GM18868 (cell line): ENCODE results near the gene ARMC10.
"Not testable (repeated sequence)": the region's sequence is repeated elsewhere in the genome, so short reads cannot be mapped to it uniquely, and the experiment has no call there.

Source experiments
- ATAC-seq: cut with Tn5 transposase; IDR thresholded peaks from one replicate; pipeline ENCODE4 v1.9.1; 2021; ENCODE audit warnings: mild to moderate bottlenecking, moderate library complexity; ENCODE audit not compliant: unreplicated experiment

ARMC10 gene

GRCh38 chr7:103077318-103077717, 2.4 kb downstream of the ARMC10 start:
- ATAC-seq, result no peak

DNA sequence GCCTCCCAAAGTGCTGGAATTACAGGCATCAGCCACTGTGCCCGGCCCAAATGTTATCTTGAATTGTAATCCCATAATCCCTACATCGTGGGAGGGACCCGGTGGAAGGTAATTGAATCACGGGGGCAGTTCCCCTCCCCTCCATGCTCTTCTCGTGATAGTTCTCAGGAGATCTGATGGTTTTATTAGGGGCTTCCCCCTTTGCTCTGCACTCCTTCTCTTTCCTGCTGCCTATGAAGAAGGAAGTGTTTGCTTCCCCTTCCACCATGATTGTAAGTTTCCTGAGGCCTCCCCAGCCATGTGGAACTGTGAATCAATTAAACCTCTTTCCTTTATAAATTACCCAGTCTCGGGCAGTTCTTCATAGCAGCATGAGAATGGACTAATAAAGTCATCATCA, 3.3 kb downstream of the ARMC10 start:
- not testable (repeated sequence) for ATAC-seq

DNA sequence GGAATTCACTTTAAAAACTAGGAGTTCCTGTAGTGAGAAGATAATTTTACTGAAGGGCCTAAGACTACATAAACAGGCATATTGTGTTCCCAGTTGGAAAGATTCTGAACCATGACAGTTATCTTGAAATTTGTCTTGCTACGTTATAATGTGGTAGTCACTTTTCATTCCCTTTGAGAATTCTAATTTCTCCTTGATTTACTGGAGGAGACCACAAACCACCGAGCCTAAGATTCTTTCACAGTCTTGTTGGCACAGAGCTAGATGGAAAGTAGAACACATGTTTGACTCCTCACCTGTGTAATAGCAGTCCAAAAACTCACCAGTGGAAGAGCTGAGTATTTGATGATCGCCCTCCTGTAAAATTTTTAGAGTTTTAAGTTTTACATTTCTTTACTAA, 4.9 kb downstream of the ARMC10 start:
- ATAC-seq, result no peak

DNA sequence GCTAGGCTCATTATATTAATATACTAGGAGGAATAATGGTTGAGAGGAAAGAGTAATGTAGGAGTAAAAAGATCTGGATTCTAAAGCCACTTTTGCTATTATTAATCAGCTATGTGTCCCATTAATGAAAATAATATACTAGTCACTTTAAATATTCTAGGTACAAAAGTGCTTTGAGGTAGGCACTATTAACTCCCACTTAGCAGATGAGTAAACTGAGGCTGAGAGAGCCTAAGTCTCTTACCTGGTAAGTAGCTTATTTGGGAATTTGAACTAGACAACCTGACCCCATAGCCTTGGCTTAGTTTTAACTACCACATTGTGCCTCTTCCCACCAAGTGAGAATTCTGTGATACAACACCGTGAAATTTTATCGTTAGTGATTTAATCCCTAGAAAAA, 6.0 kb downstream of the ARMC10 start:
- ATAC-seq, result no peak

GRCh38 chr7:103082497-103082896, 7.6 kb downstream of the ARMC10 start:
- ATAC-seq, result no peak

DNA sequence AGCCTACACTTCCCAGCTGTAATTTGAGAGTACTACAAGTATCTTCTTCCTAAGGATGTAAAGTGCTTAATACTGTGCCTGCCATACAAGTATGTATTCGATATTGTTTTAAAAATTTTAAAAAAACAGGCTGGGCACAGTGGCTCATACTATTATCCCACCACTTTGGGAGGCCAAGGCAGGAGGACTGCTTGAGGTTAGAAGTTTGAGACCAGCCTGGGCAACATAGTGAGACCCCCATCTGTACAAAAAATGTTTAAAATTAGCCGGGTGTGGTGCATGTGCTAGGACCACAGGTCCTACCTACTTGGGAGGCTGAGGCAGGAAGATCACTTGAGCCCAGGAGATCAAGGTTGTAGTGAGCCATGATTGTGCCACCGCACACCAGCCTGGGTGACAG, 8.3 kb downstream of the ARMC10 start:
- ATAC-seq, result no peak

DNA sequence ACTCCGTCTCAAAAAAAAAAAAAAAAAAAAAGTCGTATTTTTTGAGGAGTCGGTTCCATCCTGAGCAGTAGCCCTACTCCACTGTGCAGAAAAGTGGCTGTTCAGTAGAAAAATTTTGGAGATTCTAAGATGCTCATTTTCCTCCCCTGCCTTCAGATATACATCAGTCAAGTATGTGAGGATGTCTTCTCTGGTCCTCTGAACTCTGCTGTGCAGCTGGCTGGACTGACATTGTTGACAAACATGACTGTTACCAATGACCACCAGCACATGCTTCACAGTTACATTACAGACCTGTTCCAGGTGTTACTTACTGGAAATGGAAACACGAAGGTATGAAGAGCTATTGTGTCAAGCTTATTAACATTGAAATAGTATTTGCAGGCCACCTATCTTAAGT, 17.4 kb downstream of the ARMC10 start:
- not testable (repeated sequence) for ATAC-seq

GRCh38 chr7:103093429-103093828, 18.5 kb downstream of the ARMC10 start:
- ATAC-seq, result no peak

- ATAC-seq, result no peak
Measured at GRCh38 chr7:103094102-103094501, 19.2 kb downstream of the ARMC10 start.

DNA sequence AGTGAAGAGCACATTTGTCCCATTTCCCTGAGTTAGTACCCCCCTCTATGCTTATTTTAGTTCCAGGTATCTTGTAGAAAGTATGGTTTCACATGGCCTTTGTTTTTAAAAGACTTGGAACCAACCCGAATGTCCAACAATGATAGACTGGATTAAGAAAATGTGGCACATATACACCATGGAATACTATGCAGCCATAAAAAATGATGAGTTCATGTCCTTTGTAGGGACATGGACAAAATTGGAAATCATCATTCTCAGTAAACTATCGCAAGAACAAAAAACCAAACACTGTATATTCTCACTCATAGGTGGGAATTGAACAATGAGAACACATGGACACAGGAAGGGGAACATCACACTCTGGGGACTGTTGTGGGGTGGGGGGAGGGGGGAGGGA, 20.6 kb downstream of the ARMC10 start:
- not testable (repeated sequence) for ATAC-seq

GRCh38 chr7:103097041-103097440, 22.1 kb downstream of the ARMC10 start:
- no peak for ATAC-seq

DNA sequence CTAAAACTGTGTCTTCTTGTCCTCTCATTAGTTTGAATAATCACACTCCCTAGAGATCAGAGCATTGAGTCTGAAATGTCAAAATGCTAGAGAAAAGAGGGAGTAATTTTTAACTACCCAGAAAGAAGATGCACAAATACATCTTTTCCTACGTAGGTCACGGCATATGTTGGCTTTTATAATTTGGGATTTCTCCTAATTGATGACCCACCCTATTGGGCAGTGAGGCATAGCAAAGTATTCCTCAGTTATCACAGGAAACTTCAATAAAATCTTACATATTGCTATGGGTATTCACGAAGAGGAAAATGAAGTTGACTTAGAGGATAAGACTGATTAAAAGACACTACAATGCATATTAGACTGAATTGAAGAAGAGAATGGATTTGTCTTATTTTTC, 25.4 kb downstream of the ARMC10 start:
- no peak for ATAC-seq

GRCh38 chr7:103101543-103101942, 26.6 kb downstream of the ARMC10 start:
- ATAC-seq, result no peak

DNA sequence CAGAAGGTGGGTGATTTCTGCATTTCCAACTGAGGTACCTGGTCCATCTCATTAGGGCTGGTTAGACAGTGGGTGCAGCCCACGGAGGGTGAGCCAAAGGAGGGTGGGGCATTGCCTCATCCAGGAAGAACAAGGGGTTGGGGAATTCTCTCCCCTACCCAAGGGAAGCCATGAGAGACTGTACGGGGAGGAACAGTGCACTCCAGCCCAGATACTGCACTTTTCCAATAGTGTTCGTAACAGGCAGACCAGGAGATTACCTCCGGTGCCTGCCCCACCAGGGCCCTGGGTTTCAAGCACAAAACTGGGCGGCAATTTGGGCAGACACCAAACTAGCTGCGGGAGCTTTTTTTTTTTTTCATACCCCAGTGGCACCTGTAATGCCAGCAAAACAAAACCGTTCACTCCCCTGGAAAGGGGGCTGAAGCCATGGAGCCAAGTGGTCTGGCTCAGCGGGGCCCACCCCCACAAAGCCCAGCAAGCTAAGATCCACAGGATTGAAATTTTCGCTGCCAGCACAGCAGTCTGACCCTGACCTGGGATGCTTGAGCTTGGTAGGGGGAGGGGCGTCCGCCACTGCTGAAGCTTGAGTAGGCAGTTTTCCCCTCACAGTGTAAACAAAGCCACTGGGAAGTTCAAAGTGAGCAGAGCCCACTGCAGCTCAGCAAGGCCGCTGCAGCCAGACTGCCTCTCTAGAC, 31.2 kb downstream of the ARMC10 start:
- ATAC-seq, result no peak

GRCh38 chr7:103106703-103107070, 31.7 kb downstream of the ARMC10 start:
- not testable (repeated sequence) for ATAC-seq

DNA sequence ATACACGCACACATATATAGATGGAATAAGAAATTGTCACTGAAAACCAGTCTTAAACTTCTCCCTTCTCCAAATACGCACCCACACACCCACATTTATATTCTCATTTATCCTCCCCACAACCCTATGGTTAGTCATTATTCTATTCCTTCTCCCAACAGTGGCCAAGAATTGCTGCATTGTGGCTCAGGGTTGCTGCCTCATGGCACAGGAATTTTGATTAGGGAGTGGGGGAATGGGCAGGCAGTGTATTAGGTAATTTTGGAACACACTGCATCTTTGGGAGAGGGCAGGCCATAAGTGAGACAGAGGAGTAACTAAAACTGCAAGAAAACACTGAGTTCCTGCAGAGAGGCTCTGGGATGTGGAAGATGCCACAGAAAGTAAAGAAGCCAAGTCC, 38.2 kb downstream of the ARMC10 start:
- no peak for ATAC-seq

GRCh38 chr7:103114576-103115008, 39.7 kb downstream of the ARMC10 start:
- no peak for ATAC-seq

DNA sequence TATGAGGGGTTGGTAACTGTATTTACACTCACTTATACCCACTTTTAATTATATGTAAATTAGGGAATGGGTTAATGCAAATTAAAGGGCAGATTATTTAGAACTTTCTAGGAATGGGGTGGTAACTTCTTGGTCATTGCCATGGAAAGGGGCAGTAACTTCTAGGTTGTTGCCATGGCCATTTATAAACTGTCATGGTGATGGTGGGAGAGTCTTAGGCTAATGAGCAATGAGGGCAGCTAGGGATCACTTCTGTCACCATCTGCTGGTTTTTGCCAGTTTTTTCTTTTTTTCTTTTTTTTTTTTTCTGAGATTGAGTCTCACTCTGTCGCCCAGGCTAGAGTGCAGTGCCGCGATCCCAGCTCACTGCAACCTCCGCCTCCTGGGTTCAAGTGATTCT, 40.8 kb downstream of the ARMC10 start:
- no peak for ATAC-seq

GRCh38 chr7:103116511-103116910, 41.6 kb downstream of the ARMC10 start:
- no peak for ATAC-seq

DNA sequence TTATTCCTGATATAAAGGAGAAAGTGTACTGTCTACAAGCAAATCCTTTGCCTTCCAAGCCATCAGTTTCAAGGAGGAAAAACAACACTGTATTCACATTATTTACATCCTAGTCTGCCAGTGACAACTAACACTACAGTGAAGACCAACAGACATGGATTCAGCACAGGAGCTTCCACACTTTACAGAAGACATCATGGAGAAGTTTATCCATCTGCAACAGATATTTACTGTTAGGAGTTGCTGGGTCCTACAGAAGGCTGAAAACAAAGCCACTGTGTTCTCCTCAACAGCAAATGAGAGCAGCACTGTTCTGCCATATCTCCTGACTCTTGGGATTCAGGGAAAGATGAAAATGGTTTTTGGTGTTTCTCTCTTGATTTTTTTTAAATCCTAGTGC, 42.1 kb downstream of the ARMC10 start:
- no peak for ATAC-seq

GRCh38 chr7:103117465-103117864, 42.5 kb downstream of the ARMC10 start:
- no peak for ATAC-seq

GRCh38 chr7:103119791-103120291, 44.9 kb downstream of the ARMC10 start:
- ATAC-seq, result no peak

GRCh38 chr7:103120362-103120761, 45.4 kb downstream of the ARMC10 start:
- no peak for ATAC-seq
